ENCODE results near the gene SVEP1.
"Not testable (repeated sequence)": the region's sequence is repeated elsewhere in the genome, so short reads cannot be mapped to it uniquely, and the experiment has no call there.

The SVEP1 gene

GRCh38 chr9:110579034-110579861, at the start of gene SVEP1:
Gene SVEP1, minus strand, starts transcription at chr9:110579741. Its CDS starts 198 bp downstream, at chr9:110579543.
- DNase-seq: no peak

- peak; percentile 13 to 28 for DNase-seq
These were observed 46.7 kb upstream of the SVEP1 start for GRCh38 chr9:110626101-110626829.

GRCh38 chr9:110623462-110624025, 44.0 kb upstream of the SVEP1 start:
- peak in 1 of 2 experiments; percentile 13 for DNase-seq

- DNase-seq: no peak
These were observed 42.8 kb upstream of the SVEP1 start for GRCh38 chr9:110622368-110622767.

GRCh38 chr9:110620726-110621125, 41.2 kb upstream of the SVEP1 start:
- DNase-seq: no peak

- no peak for DNase-seq
These were observed 40.3 kb upstream of the SVEP1 start for GRCh38 chr9:110619831-110620230.

- no peak for DNase-seq
These were observed 36.0 kb upstream of the SVEP1 start for GRCh38 chr9:110615498-110615897.

- not testable (repeated sequence) for DNase-seq
These were observed 35.0 kb upstream of the SVEP1 start for GRCh38 chr9:110614576-110614975.

- no peak for DNase-seq
These were observed 26.7 kb upstream of the SVEP1 start for GRCh38 chr9:110606179-110606790.

- DNase-seq: no peak
These were observed 26.0 kb upstream of the SVEP1 start for GRCh38 chr9:110605565-110605964.

- DNase-seq: no peak
These were observed 24.6 kb upstream of the SVEP1 start for GRCh38 chr9:110604171-110604601.

- no peak for DNase-seq
These were observed 22.7 kb upstream of the SVEP1 start for GRCh38 chr9:110602281-110602680.

- no peak for DNase-seq
These were observed 21.6 kb upstream of the SVEP1 start for GRCh38 chr9:110601098-110601497.

- no peak for DNase-seq
These were observed 19.9 kb upstream of the SVEP1 start for GRCh38 chr9:110599468-110599867.

- no peak for DNase-seq
These were observed 12.7 kb upstream of the SVEP1 start for GRCh38 chr9:110592044-110592830.

GRCh38 chr9:110591526-110591925, 12.0 kb upstream of the SVEP1 start:
- no peak for DNase-seq

- DNase-seq: no peak
These were observed 11.3 kb upstream of the SVEP1 start for GRCh38 chr9:110590816-110591215.

GRCh38 chr9:110588296-110588695, 8.8 kb upstream of the SVEP1 start:
- DNase-seq: no peak

- DNase-seq: no peak
These were observed 3.7 kb upstream of the SVEP1 start for GRCh38 chr9:110583237-110583636.

- no peak for DNase-seq
These were observed 2.6 kb upstream of the SVEP1 start for GRCh38 chr9:110582156-110582555.

- no peak for DNase-seq
These were observed 1.3 kb upstream of the SVEP1 start for GRCh38 chr9:110580850-110581249.

- no peak for DNase-seq
These were observed 300 bp upstream of the SVEP1 start for GRCh38 chr9:110579862-110580219.

Data from activated CD4-positive, alpha-beta T cell treated with anti-CD3 and anti-CD28 coated beads, Interleukin-2, amount 50 U/mL, for 48 hours (primary cell).